HUES6 (cell line): Measurements from ENCODE around the gene ROBO2.

Source experiments
- H3K27ac ChIP-seq: 2 replicates; pipeline ENCODE4 v1.7.0; 2013; ENCODE audit warnings: low read depth, mild to moderate bottlenecking, low read length, inconsistent platforms
- H3K27me3 ChIP-seq: 2 replicates; pipeline ENCODE4 v1.6.1; 2013; ENCODE audit warnings: low read length; ENCODE audit not compliant: control insufficient read depth, insufficient read depth
- H3K36me3 ChIP-seq: 2 replicates; pipeline ENCODE4 v1.6.1; 2013; ENCODE audit warnings: low read length; ENCODE audit not compliant: control insufficient read depth, insufficient read depth
- H3K4me1 ChIP-seq: 2 replicates; pipeline ENCODE4 v1.6.1; 2013; ENCODE audit warnings: low read length; ENCODE audit not compliant: control insufficient read depth, insufficient read depth
- H3K4me3 ChIP-seq: 2 replicates; pipeline ENCODE4 v1.5.1; 2013; ENCODE audit warnings: low read depth, low read length
- H3K9ac ChIP-seq: one replicate; pipeline ENCODE4 v1.6.1; 2013; ENCODE audit warnings: mild to moderate bottlenecking, low read length
- H3K9me3 ChIP-seq: 2 replicates; pipeline ENCODE4 v1.6.1; 2013; ENCODE audit warnings: low read depth, low read length; ENCODE audit not compliant: control insufficient read depth, insufficient read depth

Gene ROBO2

DNA sequence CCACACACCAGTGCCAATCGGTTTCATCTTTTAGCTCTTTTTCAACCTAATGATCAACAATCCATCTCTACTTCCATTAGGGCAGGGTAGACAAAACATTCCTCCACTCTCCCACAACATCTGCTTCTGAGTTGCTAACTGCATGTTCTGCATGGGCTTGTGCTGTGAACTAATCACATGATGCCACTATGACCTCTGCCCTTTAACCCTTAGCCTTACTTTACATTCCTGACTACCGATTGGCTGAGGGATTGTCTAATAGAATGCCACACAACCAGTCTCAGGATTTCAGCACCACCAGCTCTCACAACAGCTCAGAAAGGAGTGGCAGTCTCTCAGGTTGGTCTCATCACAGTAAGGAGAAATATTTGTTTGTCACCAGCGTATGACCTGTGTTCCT, 562.8 kb downstream of the ROBO2 start:
- no peaks in the 10 kb centered on the region for H3K36me3 ChIP-seq

DNA sequence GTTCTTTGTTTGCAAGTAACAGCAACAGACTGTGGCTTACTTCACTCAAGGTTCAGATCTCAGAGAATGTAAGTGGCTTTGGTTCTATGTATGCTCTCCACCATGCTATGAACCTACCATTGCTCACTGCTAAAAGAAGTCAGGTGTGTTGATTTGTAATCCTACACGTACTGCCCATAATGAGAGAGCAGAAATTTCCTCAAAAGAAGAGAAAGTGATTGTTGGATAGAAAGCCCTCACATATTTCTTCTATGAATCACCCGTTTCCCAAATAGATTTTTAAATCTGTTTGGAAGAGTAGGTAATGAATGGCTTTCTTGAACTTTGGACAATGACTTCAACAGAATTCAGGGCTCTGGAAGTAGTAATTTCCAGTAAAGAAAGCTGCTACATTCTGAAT, 565.4 kb downstream of the ROBO2 start:
- no peaks in the 10 kb centered on the region for H3K36me3 ChIP-seq
- H3K4me3 ChIP-seq, result no peak overlapping the region
- H3K4me1 ChIP-seq, result no peaks in the 10 kb centered on the region; the same call in 1 of the 2 replicates
- no peaks in the 10 kb centered on the region for H3K27me3 ChIP-seq
- H3K27ac ChIP-seq, result no peak overlapping the region
- H3K9ac ChIP-seq, result no peak overlapping the region
- no peaks in the 10 kb centered on the region for H3K9me3 ChIP-seq

More for the DNA sequence above, 562.8 kb downstream of the ROBO2 start:
- Histone ChIP-seq H3K9me3 (no peaks in the 10 kb centered on the region), H3K9ac (no peak overlapping the region), H3K4me3 (no peak overlapping the region), H3K27ac (no peak overlapping the region), H3K27me3 (no peaks in the 10 kb centered on the region), H3K4me1 (no peaks in the 10 kb centered on the region; the same call in 1 of the 2 replicates)

DNA sequence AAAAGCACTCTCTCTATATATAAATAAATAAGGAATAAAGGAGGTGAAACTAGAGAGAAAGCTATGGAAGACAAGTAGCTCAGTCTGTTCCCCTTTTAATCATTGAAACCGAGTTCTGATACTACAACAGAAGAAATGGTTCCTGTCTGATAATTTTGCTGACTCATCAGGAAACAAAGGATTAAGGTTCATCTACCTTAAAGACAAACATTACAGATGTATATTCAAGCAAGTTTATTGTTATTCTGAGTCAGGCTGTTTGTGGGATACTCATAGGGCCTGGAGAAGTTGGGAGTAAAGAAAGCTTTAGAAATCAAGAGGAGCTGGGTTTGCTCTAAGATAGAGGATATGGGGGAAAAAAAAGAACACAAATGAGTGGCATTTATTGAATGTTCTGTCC, 566.0 kb downstream of the ROBO2 start:
- H3K4me3 ChIP-seq, result no peak overlapping the region

DNA sequence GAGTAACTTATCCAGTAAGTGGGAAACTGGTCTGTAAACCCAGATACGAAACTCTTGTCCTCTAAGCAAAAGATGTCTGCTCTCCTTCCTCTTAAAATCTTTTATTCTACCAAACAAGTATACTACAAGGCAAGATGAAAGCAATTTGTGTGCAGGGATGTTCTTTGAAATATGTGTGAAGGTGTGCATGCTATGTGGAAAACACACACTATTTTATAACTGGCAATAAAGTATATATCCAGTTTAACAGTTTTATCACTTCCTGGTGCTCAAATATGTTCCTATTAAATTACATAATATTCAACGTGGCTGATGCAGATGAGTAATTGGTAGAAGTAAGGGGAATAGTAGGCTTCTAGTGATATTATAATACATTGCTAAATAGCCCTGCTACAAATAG, 566.5 kb downstream of the ROBO2 start:
- Histone ChIP-seq H3K9ac (no peak overlapping the region), H3K4me1 (no peaks in the 10 kb centered on the region; the same call in 1 of the 2 replicates), H3K27me3 (no peaks in the 10 kb centered on the region), H3K27ac (no peak overlapping the region), H3K9me3 (no peaks in the 10 kb centered on the region), H3K36me3 (no peaks in the 10 kb centered on the region), H3K4me3 (no peak overlapping the region)

More for the DNA sequence above, 566.0 kb downstream of the ROBO2 start:
- H3K27me3 ChIP-seq, result no peaks in the 10 kb centered on the region
- H3K27ac ChIP-seq, result no peak overlapping the region
- no peak overlapping the region for H3K9ac ChIP-seq
- no peaks in the 10 kb centered on the region for H3K9me3 ChIP-seq
- no peaks in the 10 kb centered on the region; the same call in 1 of the 2 replicates for H3K4me1 ChIP-seq
- H3K36me3 ChIP-seq, result no peaks in the 10 kb centered on the region

DNA sequence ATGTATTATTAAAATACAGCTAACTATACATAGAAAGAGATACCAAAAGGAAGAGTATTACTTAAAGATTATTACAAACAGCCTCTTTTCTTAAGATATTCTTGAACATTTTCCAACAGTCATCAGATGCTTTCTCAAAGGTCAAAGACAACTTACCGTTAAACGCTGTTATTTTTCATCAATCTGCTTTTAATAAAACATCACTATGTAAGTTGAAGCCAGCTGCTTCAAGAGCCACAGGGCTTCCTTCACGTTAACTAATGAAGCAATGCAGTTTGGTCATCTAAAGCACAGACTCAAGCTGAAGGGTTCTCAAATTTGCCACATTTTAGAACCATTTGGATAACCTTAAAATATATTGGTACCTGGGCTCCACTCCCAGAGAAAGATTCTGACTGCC, 578.8 kb downstream of the ROBO2 start:
- Histone ChIP-seq H3K36me3 (no peaks in the 10 kb centered on the region), H3K9me3 (no peaks in the 10 kb centered on the region), H3K9ac (no peak overlapping the region), H3K27ac (no peak overlapping the region), H3K4me3 (no peak overlapping the region), H3K4me1 (no peaks in the 10 kb centered on the region), H3K27me3 (no peaks in the 10 kb centered on the region)

DNA sequence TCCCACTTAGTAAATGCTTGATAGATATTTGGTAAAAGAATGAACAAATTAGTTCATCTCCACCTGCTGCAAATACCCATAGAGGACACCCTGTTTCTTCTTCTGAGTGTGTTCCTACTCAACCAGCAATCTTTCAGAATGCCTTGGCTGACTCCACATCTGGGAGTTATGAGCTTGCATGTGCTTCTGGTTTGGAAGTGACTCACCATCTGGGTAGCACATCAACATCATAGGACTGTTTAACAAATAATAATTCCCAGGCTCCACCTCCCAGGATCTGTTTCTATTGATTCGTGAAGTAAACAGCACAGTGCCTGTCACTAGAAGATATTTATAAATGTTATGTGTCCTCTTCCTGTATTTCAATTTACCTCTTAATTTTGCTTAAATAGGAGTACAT, 580.1 kb downstream of the ROBO2 start:
- Histone ChIP-seq H3K9me3 (no peaks in the 10 kb centered on the region), H3K27ac (no peak overlapping the region), H3K4me3 (no peak overlapping the region), H3K4me1 (no peaks in the 10 kb centered on the region), H3K27me3 (no peaks in the 10 kb centered on the region), H3K9ac (no peak overlapping the region), H3K36me3 (no peaks in the 10 kb centered on the region)

DNA sequence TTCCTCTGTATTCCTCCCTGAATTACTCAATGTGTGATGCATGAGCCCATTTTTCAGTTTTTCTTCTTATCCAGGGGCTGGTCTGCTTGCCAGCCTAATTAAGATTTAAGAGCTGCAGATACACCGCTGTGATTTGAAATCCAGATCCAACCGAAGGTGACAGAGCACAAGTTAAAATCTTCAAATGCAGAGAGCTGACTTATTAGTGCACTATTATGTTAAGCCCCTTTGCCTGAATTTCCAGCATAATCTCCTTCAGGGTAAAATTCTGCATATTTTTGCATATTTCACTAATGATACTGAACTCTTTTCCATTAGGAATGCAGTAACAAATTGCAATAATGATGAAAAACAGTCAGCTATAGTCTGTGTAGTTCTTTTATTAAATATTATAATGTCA, 583.6 kb downstream of the ROBO2 start:
- Histone ChIP-seq H3K27ac (no peak overlapping the region), H3K27me3 (no peaks in the 10 kb centered on the region), H3K4me1 (no peaks in the 10 kb centered on the region), H3K9ac (no peak overlapping the region), H3K9me3 (no peaks in the 10 kb centered on the region), H3K4me3 (no peak overlapping the region), H3K36me3 (no peaks in the 10 kb centered on the region)

DNA sequence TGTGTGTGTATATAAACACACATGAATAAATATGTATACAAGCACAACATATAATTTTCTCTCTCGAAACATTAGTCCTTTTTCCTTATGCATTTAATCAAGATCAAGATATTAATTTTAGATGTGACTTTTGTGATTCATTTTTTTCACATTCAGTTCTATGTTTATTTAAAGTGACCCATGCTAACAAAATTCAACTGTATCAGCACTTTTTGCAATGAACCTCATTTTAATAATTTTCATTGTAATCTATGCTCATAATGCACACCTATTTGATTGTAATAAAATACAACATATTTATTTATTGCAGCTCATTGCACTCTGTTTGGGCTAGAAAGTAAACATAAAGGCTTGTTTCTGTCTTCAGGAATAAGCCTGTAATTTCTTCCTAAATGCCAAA, 586.3 kb downstream of the ROBO2 start:
- no peak overlapping the region for H3K9ac ChIP-seq
- H3K27me3 ChIP-seq, result no peaks in the 10 kb centered on the region

DNA sequence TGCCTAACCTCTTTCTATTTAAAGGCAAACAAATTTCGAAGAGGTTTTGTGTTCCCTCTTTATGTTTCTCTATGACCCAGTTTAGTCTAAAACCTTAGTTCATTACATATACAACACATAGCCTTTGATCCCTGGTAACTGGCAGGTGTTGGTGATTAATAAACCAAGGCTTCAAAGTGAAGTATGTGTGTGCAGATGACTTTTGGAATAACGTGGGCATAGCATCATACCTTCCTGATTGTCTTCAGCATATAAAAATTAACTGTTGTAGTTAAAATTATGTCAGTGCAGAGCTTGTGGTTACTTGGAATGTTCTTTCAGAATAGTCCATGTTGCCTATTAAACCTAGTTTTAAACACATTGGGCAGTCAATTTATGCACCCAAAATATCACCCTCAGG, 608.3 kb downstream of the ROBO2 start:
- Histone ChIP-seq H3K27me3 (no peaks in the 10 kb centered on the region), H3K9me3 (no peaks in the 10 kb centered on the region), H3K9ac (no peak overlapping the region), H3K4me1 (no peaks in the 10 kb centered on the region), H3K27ac (no peak overlapping the region), H3K4me3 (no peak overlapping the region), H3K36me3 (no peaks in the 10 kb centered on the region)

More for the DNA sequence above, 586.3 kb downstream of the ROBO2 start:
- Histone ChIP-seq H3K4me3 (no peak overlapping the region), H3K27ac (no peak overlapping the region), H3K9me3 (no peaks in the 10 kb centered on the region), H3K4me1 (no peaks in the 10 kb centered on the region), H3K36me3 (no peaks in the 10 kb centered on the region)

DNA sequence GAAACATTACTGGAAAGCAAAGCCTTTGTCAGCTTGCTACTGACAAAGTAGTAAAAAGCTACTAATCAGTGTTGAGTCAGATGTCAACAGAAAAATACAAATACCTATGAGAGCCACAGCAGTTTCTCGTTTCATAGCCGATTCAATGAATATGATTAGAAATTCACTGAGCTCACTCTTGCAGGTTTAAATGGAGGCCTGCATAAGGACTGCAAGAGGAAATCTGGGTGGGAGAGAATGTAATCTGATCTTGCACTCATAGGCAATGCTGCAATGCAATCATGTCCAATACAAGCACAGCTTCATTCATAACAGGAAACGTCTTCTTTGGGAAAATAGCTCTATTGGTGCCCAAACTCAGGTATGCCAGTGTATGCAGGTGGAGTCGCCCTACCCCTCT, 608.8 kb downstream of the ROBO2 start:
- no peak overlapping the region for H3K27ac ChIP-seq
- H3K9me3 ChIP-seq, result no peaks in the 10 kb centered on the region
- H3K4me1 ChIP-seq, result no peaks in the 10 kb centered on the region
- no peaks in the 10 kb centered on the region for H3K36me3 ChIP-seq
- no peak overlapping the region for H3K9ac ChIP-seq
- no peak overlapping the region for H3K4me3 ChIP-seq
- H3K27me3 ChIP-seq, result no peaks in the 10 kb centered on the region

DNA sequence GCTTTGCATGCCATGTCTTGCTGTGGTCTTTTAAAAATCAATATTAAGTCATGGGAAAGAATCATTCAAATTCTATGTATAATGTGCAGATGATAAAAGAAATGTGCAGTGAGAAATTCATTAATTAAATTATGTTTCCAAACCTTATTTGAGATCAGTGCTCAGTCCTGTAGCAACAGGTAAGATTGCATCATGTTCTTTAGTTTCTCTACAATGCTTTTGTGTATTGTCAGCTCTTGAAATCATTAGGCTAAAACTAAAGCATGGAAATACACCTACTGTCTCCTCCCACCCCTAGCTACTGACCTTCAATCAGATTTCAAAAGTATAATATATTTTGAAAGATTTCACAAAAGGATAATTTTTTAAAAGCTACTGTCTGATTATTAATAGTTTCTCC, 612.7 kb downstream of the ROBO2 start:
- Histone ChIP-seq H3K4me1 (no peaks in the 10 kb centered on the region), H3K9me3 (no peaks in the 10 kb centered on the region), H3K9ac (no peak overlapping the region), H3K36me3 (no peaks in the 10 kb centered on the region), H3K4me3 (no peak overlapping the region), H3K27ac (no peak overlapping the region), H3K27me3 (no peaks in the 10 kb centered on the region)

DNA sequence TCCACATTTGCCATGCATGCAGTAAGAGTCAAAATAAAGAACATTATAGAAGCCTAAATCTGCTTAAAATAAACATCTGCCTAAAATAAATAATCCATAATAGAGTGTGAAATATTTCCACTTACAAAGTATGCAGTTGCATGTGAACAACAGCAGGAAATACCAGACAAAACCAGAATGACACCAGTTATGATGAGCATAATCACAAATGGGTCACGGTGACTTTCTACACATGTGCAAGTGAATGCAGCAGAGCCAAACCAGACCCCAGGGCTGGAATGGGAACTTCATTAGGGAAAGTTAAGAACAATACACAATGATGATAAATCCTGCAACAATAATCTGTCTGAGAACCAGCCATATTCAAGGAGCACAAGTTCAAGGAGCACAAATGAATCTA, 615.5 kb downstream of the ROBO2 start:
- no peaks in the 10 kb centered on the region for H3K27me3 ChIP-seq
- no peak overlapping the region for H3K4me3 ChIP-seq
- H3K9ac ChIP-seq, result no peak overlapping the region
- H3K9me3 ChIP-seq, result peaks cover 8% of the 10 kb centered on the region; the same call in 1 of the 2 replicates
- no peaks in the 10 kb centered on the region for H3K4me1 ChIP-seq
- H3K36me3 ChIP-seq, result no peaks in the 10 kb centered on the region
- H3K27ac ChIP-seq, result no peak overlapping the region
